ENCODE measurements around the gene PRKCB. TPM values are rescaled to one million over a fixed set of nuclear protein-coding genes. Genes with fewer than 3 reads are reported as not detected.

The PRKCB gene
- total RNA-seq, 4 donors from 2014 or later = 10.7 to 23.9 (median 18.2) TPM

- Histone ChIP-seq H3K4me3 (no peak overlapping the region), H3K9me3 (no peaks in the 10 kb centered on the region), H3K36me3 (no peaks in the 10 kb centered on the region), H3K27ac (no peak overlapping the region), H3K4me1 (no peaks in the 10 kb centered on the region), H3K27me3 (no peaks in the 10 kb centered on the region)
- no peak for TF ChIP-seq EP300 (IDR thresholded peaks at IDR 0.05)
- TF ChIP-seq POLR2A (IDR thresholded peaks at IDR 0.05) = no peak
- no peak for TF ChIP-seq CTCF (IDR thresholded peaks at IDR 0.05)
- no peak for TF ChIP-seq POLR2AphosphoS5 (IDR thresholded peaks at IDR 0.05)
- WGBS, 2 donors (ENCODE audit: low coverage in 1 of 2) = 57 to 89% methylated on average over 8 of the region's 8 CpGs
- ATAC-seq = no peak
Observed at GRCh38 chr16:23924128-23924527, 88.3 kb downstream of the PRKCB start.

DNA sequence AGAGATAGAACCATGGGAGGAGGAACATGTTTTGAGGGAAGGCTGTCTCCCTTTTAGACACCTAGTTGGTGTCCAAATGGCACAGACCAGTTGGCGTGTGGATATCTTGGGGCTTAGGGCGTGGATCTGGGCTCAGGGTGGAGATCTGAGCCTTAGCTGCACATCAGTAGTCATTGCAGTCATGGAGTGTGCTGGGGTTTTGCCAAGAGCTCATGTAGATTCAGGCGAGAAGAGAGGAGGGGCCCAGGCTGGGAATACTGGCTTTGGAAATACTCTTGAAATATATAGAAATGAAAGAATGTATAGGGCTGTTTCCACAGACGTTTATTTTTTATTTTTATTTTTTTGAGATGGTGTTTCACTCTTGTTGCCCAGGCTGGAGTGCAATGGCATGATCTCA, 92.0 kb downstream of the PRKCB start:
- Histone ChIP-seq H3K27ac (no peak overlapping the region), H3K4me3 (no peak overlapping the region), H3K4me1 (no peaks in the 10 kb centered on the region), H3K36me3 (no peaks in the 10 kb centered on the region), H3K27me3 (no peaks in the 10 kb centered on the region), H3K9me3 (no peaks in the 10 kb centered on the region)
- WGBS, 2 donors (ENCODE audit: low coverage in 1 of 2) = 30 to 43% methylated on average over 3 to 4 of the region's 4 CpGs
- ATAC-seq = no peak
- no peak for TF ChIP-seq EP300 (IDR thresholded peaks at IDR 0.05)
- TF ChIP-seq CTCF (IDR thresholded peaks at IDR 0.05) = no peak
- no peak for TF ChIP-seq POLR2A (IDR thresholded peaks at IDR 0.05)
- no peak for TF ChIP-seq POLR2AphosphoS5 (IDR thresholded peaks at IDR 0.05)

DNA sequence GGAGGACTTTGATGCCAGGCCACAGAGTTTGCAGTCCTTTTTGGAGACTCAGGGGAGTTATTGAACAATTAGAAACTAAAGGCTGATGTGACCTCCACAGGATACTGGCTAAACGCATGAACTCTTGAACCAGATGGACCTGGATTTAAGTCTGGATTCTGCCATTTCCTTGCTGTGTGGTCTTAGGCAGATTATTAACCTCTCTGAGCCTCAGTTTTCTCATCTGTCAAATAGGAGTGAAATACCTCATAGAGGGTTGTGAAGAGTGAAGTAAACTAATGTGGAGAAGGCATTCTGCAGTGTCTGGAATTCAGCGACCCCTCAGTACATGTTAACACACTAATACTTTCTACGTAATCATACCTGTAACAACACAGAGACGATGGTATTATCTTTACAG, 93.5 kb downstream of the PRKCB start:
- TF ChIP-seq POLR2AphosphoS5 (IDR thresholded peaks at IDR 0.05) = no peak
- no peak for TF ChIP-seq CTCF (IDR thresholded peaks at IDR 0.05)
- H3K27me3 ChIP-seq = no peaks in the 10 kb centered on the region
- WGBS, 2 donors (ENCODE audit: low coverage in 1 of 2) = 96 to 98% methylated on average over 3 to 4 of the region's 4 CpGs
- no peak overlapping the region for H3K27ac ChIP-seq
- H3K9me3 ChIP-seq = no peaks in the 10 kb centered on the region
- ATAC-seq = no peak
- H3K36me3 ChIP-seq = no peaks in the 10 kb centered on the region
- H3K4me1 ChIP-seq = no peaks in the 10 kb centered on the region
- no peak overlapping the region for H3K4me3 ChIP-seq

GRCh38 chr16:23929856-23930255, 94.1 kb downstream of the PRKCB start:
- Histone ChIP-seq H3K4me3 (no peak overlapping the region), H3K9me3 (no peaks in the 10 kb centered on the region), H3K27ac (no peak overlapping the region), H3K4me1 (no peaks in the 10 kb centered on the region), H3K36me3 (no peaks in the 10 kb centered on the region), H3K27me3 (no peaks in the 10 kb centered on the region)
- TF ChIP-seq POLR2A (IDR thresholded peaks at IDR 0.05) (no peak), EP300 (IDR thresholded peaks at IDR 0.05) (no peak), POLR2AphosphoS5 (IDR thresholded peaks at IDR 0.05) (no peak), CTCF (IDR thresholded peaks at IDR 0.05) (no peak)
- ATAC-seq = no peak
- WGBS, 2 donors (ENCODE audit: low coverage in 1 of 2) = 77% methylated on average over 5 of the region's 5 CpGs; no CpG with 5 or more reads in 1 of the 2 donors

GRCh38 chr16:23930791-23931190, 95.0 kb downstream of the PRKCB start:
- no peak for ATAC-seq
- WGBS, 2 donors (ENCODE audit: low coverage in 1 of 2) = 74 to 80% methylated on average over 5 of the region's 5 CpGs
- Histone ChIP-seq H3K4me1 (no peaks in the 10 kb centered on the region), H3K36me3 (no peaks in the 10 kb centered on the region), H3K9me3 (no peaks in the 10 kb centered on the region), H3K27ac (no peak overlapping the region), H3K4me3 (no peak overlapping the region), H3K27me3 (no peaks in the 10 kb centered on the region)
- TF ChIP-seq POLR2A (IDR thresholded peaks at IDR 0.05) (no peak), EP300 (IDR thresholded peaks at IDR 0.05) (no peak), CTCF (IDR thresholded peaks at IDR 0.05) (no peak), POLR2AphosphoS5 (IDR thresholded peaks at IDR 0.05) (no peak)

Data from gastroesophageal sphincter (tissue), 4 donors.